Fibroblast of villous mesenchyme (primary cell): Measurements from ENCODE around the gene POLR2J. TPM values are rescaled to one million over a fixed set of nuclear protein-coding genes. Genes with fewer than 3 reads are reported as not detected.

Source experiments
- DNase-seq: peaks from one replicate; pipeline ENCODE4 v3.0.0-alpha.2; 2010; ENCODE audit warnings: low read depth
- H3K4me3 ChIP-seq: 2 replicates; pipeline ENCODE4 v1.5.1; 2011; ENCODE audit warnings: low read depth, mild to moderate bottlenecking, low read length
- total RNA-seq: library from RNA; depleted of rRNA; stranded (reverse); fragments of >200 nt; gene quantifications from 2 replicates; pipeline ENCODE4 v1.2.3, GENCODE V29; 2012
- TF ChIP-seq, protein P1 (sequence below): IDR thresholded peaks from 2 replicates; pipeline ENCODE4 v1.5.1; 2012; ENCODE audit warnings: low read depth, mild to moderate bottlenecking, low read length; ENCODE audit not compliant: insufficient read depth

The POLR2J gene
- total RNA-seq, 1 donor, result 34.5 TPM

DNA sequence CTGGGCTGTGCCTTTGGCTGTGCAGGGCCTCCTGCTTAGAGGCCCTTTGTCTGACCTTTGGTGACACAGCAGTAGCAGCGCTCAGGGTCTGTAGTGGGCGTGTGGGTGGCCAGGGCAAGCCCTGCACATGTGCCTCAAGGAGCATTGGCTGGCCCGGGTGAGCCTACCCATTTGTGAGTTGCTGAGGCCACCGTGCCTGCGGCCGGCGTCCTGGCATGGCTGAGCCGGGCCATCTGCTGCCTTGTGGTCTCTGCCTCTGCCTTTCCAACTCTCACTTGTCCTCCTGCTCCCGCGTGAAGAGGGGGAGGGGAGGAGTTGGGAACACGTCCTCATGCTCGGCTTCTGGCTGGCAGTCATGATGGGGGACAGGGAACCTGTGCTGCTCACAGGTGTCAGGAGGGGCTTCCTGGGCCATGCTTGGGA is 54.6 kb downstream of the POLR2J start:
- TF ChIP-seq, protein P1, sequence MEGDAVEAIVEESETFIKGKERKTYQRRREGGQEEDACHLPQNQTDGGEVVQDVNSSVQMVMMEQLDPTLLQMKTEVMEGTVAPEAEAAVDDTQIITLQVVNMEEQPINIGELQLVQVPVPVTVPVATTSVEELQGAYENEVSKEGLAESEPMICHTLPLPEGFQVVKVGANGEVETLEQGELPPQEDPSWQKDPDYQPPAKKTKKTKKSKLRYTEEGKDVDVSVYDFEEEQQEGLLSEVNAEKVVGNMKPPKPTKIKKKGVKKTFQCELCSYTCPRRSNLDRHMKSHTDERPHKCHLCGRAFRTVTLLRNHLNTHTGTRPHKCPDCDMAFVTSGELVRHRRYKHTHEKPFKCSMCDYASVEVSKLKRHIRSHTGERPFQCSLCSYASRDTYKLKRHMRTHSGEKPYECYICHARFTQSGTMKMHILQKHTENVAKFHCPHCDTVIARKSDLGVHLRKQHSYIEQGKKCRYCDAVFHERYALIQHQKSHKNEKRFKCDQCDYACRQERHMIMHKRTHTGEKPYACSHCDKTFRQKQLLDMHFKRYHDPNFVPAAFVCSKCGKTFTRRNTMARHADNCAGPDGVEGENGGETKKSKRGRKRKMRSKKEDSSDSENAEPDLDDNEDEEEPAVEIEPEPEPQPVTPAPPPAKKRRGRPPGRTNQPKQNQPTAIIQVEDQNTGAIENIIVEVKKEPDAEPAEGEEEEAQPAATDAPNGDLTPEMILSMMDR, result no peak
- no peak for DNase-seq
- H3K4me3 ChIP-seq, result no peak overlapping the region

Other genes with a start within 250 kb of the POLR2J start
- gene SH2B2, start 192.1 kb downstream of the POLR2J start, total RNA-seq, result 0.43 and 0.97 TPM in 2 replicates
- gene SPDYE6, start 122.5 kb downstream of the POLR2J start, total RNA-seq, result not detected in 2 replicates
- gene PRKRIP1, start 82.6 kb downstream of the POLR2J start, total RNA-seq, result 17.4 and 18.6 TPM in 2 replicates
- 40.6 and 49.9 TPM in 2 replicates for gene ORAI2, start 45.3 kb downstream of the POLR2J start, total RNA-seq
- gene ALKBH4, start 14.1 kb downstream of the POLR2J start, total RNA-seq, result 10.8 and 19.6 TPM in 2 replicates
- gene LRWD1, start 13.9 kb downstream of the POLR2J start, total RNA-seq, result 22.9 and 37.7 TPM in 2 replicates
- gene RASA4B, start 38.9 kb upstream of the POLR2J start, total RNA-seq, result 2.3 and 3.5 TPM in 2 replicates
- 3.2 and 4.7 TPM in 2 replicates for gene UPK3BL2, start 64.8 kb upstream of the POLR2J start, total RNA-seq
- gene SPDYE2, start 72.3 kb upstream of the POLR2J start, total RNA-seq, result not detected in 2 replicates
- gene POLR2J3, start 93.7 kb upstream of the POLR2J start, total RNA-seq, result 33.2 and 43.6 TPM in 2 replicates
- 9.7 and 10.4 TPM in 2 replicates for gene RASA4, start 137.8 kb upstream of the POLR2J start, total RNA-seq
- 7.3 and 9.3 TPM in 2 replicates for gene UPK3BL1, start 163.9 kb upstream of the POLR2J start, total RNA-seq
- not detected in 2 replicates for gene SPDYE2B, start 171.4 kb upstream of the POLR2J start, total RNA-seq
- gene POLR2J2, start 192.7 kb upstream of the POLR2J start, total RNA-seq, result 4.8 and 8.2 TPM in 2 replicates